Measurements from ENCODE around the gene SYNPO2. TPM values are rescaled to one million over a fixed set of nuclear protein-coding genes. Genes with fewer than 3 reads are reported as not detected.

The SYNPO2 gene
- total and polyA plus RNA-seq, 10 of the 15 experiments (the other 5 are each of a cell fraction or from before 2014, with no cell fraction given): 0.04 to 0.34 (median 0.28) TPM

DNA sequence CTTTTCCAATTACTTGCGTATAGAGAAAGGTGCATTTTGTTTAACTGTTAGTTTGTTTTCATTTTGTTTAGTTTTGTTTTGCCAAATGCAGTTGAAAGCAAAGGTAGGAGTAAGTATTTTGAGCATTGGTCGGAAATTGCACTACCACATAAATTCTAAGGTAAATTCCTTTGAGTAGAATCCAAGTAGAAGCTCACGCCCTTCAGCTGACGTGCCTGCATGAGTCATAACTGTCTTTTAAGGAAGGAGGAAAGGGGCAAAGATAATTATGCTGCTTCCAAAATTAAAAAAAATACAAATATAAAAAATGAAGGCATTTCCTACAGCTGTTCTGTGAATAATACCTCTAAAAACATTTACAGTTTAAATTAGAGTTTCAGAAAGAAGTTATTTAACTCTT lies 136.8 kb downstream of the SYNPO2 start:
- Histone ChIP-seq H3K9ac (ENCODE audit: control insufficient read depth, insufficient read depth, low read length) (no peak overlapping the region), H3K36me3 (ENCODE audit: control insufficient read depth in 2 of 2, insufficient read depth in 2 of 2, low read length in 1 of 2) (no peaks in the 10 kb centered on the region), H3K4me1 (ENCODE audit: control insufficient read depth, insufficient read depth, low read length) (no peaks in the 10 kb centered on the region), H3K4me2 (ENCODE audit: control insufficient read depth, insufficient read depth) (no peak overlapping the region), H3K79me2 (ENCODE audit: control insufficient read depth, insufficient read depth, low read length) (no peaks in the 10 kb centered on the region), H3K9me3 (replicated peaks; ENCODE audit: control insufficient read depth, insufficient read depth, low read length) (no peaks in the 10 kb centered on the region), H2AFZ (ENCODE audit: control insufficient read depth, low read depth, low read length) (no peak overlapping the region), H3K27ac (ENCODE audit: control insufficient read depth, insufficient read depth) (no peak overlapping the region), H4K20me1 (ENCODE audit: control insufficient read depth, insufficient read depth) (no peaks in the 10 kb centered on the region), H3K4me3 (no peak overlapping the region), H3K27me3 (replicated peaks in 1 of 2; ENCODE audit: control insufficient read depth in 2 of 2, insufficient read depth in 2 of 2, low read length in 1 of 2) (no peaks in the 10 kb centered on the region)
- ChIA-PET SMC1A (ENCODE audit: uncharacterized antibody, unreplicated experiment) (interaction anchor here (0.9 to 1.8 kb wide), 6 partner anchors 8 to 251 kb away, joined by 3 to 7 read pairs (median 4); no protein-coding TSS in a partner anchor), RAD21 (ENCODE audit: unreplicated experiment) (no interaction called here), POLR2A (no interaction called here), CTCF (interaction anchor here (0.6 to 1.7 kb wide), 5 partner anchors 12 to 259 kb away, joined by 3 to 6 read pairs (median 4); no protein-coding TSS in a partner anchor)
- TF ChIP-seq RBBP5 (conservative IDR thresholded peaks at IDR 0.05) (no peak), KAT2A (conservative IDR thresholded peaks at IDR 0.05; ENCODE audit: control insufficient read depth, low read depth, low read length) (no peak), GABPA (IDR thresholded peaks at IDR 0.05; ENCODE audit: low read depth) (no peak), KDM1A (IDR thresholded peaks at IDR 0.05; ENCODE audit: borderline replicate concordance) (no peak), SMAD1 (IDR thresholded peaks at IDR 0.05; ENCODE audit: low read depth, partially characterized antibody) (no peak), TCF3 (IDR thresholded peaks at IDR 0.05; ENCODE audit: borderline replicate concordance, insufficient read depth, low read depth, low read length) (no peak), SMARCA5 (IDR thresholded peaks at IDR 0.05) (no peak), SUZ12 (IDR thresholded peaks at IDR 0.05; ENCODE audit: unreplicated experiment) (no peak), SIN3A (IDR thresholded peaks at IDR 0.05; ENCODE audit: low read depth, low read length) (no peak), NFIC (IDR thresholded peaks at IDR 0.05; ENCODE audit: low read depth, low read length) (no peak)
- TF ChIP-seq, protein P1, sequence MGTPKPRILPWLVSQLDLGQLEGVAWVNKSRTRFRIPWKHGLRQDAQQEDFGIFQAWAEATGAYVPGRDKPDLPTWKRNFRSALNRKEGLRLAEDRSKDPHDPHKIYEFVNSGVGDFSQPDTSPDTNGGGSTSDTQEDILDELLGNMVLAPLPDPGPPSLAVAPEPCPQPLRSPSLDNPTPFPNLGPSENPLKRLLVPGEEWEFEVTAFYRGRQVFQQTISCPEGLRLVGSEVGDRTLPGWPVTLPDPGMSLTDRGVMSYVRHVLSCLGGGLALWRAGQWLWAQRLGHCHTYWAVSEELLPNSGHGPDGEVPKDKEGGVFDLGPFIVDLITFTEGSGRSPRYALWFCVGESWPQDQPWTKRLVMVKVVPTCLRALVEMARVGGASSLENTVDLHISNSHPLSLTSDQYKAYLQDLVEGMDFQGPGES (IDR thresholded peaks at IDR 0.05): no peak
- TF ChIP-seq, protein P2, sequence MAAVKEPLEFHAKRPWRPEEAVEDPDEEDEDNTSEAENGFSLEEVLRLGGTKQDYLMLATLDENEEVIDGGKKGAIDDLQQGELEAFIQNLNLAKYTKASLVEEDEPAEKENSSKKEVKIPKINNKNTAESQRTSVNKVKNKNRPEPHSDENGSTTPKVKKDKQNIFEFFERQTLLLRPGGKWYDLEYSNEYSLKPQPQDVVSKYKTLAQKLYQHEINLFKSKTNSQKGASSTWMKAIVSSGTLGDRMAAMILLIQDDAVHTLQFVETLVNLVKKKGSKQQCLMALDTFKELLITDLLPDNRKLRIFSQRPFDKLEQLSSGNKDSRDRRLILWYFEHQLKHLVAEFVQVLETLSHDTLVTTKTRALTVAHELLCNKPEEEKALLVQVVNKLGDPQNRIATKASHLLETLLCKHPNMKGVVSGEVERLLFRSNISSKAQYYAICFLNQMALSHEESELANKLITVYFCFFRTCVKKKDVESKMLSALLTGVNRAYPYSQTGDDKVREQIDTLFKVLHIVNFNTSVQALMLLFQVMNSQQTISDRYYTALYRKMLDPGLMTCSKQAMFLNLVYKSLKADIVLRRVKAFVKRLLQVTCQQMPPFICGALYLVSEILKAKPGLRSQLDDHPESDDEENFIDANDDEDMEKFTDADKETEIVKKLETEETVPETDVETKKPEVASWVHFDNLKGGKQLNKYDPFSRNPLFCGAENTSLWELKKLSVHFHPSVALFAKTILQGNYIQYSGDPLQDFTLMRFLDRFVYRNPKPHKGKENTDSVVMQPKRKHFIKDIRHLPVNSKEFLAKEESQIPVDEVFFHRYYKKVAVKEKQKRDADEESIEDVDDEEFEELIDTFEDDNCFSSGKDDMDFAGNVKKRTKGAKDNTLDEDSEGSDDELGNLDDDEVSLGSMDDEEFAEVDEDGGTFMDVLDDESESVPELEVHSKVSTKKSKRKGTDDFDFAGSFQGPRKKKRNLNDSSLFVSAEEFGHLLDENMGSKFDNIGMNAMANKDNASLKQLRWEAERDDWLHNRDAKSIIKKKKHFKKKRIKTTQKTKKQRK (IDR thresholded peaks at IDR 0.05; ENCODE audit: low read depth, low read length): no peak
- no peak for DNase-seq (ENCODE audit: low read depth, low spot score)
- 54% methylated on average over 4 of the region's 4 CpGs for WGBS (ENCODE audit: insufficient coverage, insufficient replicate concordance, low lambda C conversion rate, missing lambda C conversion rate)
- intact Hi-C loops (cut with micrococcal nuclease; ENCODE audit: unreplicated experiment) (no loop called here), in situ Hi-C loops (cut with MboI) (no loop called here)
- no TSS peak for BruUV-seq (replicated peaks)
- no peak for FAIRE-seq
- ATAC-seq: no peak

Data from GM12878 (cell line).